Stimulated activated CD8-positive, alpha-beta memory T cell treated with anti-CD3 and anti-CD28 coated beads, Interleukin-2, amount 100 ng/mL, for 1 hour (primary cell): Measurements from ENCODE around the gene DCLK1.

Source experiments
- DNase-seq, 2 donors: peaks; one replicate each; pipeline ENCODE4 v3.0.0-alpha.2; 2020; ENCODE audit warnings: low read depth in 2 of 2

DCLK1 gene

GRCh38 chr13:35947315-35947714, 183.9 kb downstream of the DCLK1 start:
- DNase-seq, result no peak

- no peak for DNase-seq
Observed at GRCh38 chr13:35945368-35945767, 185.8 kb downstream of the DCLK1 start.

GRCh38 chr13:35941374-35941773, 189.8 kb downstream of the DCLK1 start:
- DNase-seq, result no peak

- no peak for DNase-seq
Observed at GRCh38 chr13:35940734-35941133, 190.4 kb downstream of the DCLK1 start.

DNA sequence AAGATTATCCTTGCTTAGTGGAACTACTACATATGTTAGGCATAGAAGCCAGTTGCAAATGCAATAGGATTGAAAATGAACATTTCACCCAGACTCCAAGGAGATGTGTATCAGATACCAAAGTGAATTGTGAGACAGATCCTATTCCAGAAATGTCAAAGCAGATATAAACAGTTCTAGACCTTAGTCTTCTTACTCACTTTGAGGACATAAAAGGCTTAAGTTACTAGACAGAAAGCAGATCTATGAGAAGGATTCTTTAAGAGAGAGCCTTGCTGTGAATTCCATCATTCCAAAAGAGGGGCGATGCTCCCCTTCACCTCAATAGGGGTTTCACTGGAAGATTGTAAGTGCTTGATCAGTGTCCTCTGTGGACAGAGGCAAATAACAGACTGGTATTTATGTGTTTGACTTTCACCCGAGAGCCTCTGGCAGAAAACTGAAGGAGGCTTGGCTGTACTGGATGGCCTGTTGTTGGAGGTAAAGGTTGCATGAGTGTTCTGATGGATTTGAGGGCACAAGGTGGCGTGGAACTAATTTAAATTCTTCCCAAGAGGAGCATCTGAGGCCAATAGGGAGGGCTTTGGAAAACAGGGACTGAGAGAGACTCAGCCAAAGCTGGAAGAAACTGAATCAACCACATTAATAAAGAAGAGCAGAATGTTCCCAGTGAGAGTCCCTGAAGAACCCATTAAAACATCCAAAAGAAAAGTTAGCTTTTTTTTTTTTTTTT, 194.8 kb downstream of the DCLK1 start:
- no peak for DNase-seq

DNA sequence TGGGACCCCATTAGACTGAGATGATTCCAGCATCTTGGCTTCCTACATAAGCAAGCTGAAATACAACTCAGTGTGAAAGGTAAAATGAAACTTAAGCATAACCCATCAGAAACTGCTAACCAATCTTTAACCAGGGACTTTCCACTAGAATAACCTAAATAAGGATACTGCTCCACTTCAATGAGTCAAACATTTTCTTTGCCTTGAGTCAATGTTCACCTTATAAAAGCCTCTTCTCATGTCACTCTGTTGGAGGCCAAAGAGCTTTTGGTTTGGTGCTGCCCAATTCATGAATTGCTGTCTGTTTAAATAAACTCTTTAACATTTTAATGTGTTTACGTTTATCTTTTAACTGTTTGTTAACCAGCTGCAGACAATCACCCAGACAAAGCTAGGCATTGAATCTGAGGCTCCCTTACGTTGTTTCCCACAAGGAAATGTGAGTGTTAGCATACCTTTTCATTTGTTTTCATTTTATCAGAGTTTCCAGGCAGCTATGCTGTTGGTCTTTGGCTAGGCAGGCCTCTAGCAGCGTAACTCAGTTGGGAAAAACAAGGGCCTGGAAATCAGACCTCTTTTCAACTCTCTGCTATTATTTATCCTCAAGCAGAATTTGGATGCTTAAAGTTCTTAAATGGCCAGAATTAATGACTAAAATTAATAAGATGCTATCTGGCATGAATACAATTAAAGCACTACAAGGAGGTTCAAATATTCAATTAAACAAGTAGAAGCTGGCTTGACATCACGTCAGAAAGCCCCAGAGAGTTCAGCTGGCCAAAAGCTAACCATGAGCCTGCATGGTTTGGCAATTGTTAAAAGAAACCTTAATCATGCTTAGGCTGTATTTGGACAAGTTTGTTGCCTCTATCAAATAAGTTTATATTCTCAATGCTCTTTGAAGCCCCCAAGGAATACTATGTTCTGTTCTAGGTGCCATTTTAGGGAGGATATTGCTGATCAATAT, 200.2 kb downstream of the DCLK1 start:
- DNase-seq, result no peak

GRCh38 chr13:35927567-35928021, 203.6 kb downstream of the DCLK1 start:
- DNase-seq, result no peak

GRCh38 chr13:35926859-35927530, 204.2 kb downstream of the DCLK1 start:
- no peak for DNase-seq

DNA sequence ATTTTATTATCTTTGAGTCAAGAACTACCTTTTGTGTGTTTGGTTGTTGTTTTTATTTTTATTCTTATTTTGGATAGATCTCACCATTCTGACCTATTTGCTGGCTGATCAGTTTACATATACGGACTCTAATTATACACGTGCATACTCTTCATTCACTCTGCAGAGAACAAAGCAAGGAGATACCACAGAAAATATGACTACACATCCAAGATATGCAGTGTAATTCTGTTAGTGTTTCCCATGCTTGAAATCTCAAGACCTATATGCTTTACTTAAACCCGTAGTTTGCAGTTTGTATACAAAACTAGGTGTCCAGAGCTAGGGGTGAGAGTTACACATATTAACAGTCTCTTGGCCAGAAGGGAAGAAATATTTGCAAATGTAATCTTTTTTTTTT, 205.5 kb downstream of the DCLK1 start:
- DNase-seq, result no peak

GRCh38 chr13:35923347-35923746, 207.8 kb downstream of the DCLK1 start:
- no peak for DNase-seq

DNA sequence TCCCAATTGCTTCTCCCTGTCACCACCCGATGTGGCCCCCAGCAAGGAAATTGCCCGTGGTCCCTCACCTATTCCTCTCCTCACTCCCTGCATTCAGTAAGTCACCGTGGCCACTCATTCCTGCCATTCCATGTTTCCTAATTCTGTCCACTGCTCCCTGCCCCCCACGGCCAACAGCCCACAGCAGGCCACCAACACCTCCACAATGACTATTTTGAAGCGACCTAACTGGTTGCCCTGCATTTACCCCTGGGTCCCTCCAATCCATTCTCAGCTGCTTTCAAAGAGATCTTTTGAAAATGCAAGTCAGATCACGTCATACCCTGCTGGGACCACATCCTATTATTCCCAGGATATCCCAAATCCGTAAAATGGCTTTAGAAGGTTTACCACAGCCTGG, 210.4 kb downstream of the DCLK1 start:
- no peak for DNase-seq

- no peak for DNase-seq
Observed at GRCh38 chr13:35917942-35918645, 213.1 kb downstream of the DCLK1 start.

GRCh38 chr13:35917252-35917941, 213.8 kb downstream of the DCLK1 start:
- DNase-seq, result no peak

DNA sequence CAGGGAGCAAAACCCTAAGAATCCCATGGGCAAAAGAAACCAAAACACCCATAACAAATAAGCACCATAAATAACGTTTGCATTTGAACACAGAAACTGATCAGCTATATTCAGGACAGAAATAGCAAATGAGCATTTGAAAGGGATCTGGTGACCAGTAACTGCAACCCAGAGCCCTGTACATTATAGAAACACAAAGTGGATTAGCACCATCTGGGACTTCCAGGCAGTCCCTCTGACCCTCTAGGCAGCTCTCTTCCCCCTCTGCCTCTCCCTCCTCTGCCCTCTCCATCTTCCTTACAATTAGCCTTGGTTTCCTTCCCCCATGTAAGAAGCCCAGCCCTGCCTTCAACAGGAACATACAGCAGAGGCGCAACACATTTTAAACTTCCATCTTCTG, 215.0 kb downstream of the DCLK1 start:
- DNase-seq, result no peak

DNA sequence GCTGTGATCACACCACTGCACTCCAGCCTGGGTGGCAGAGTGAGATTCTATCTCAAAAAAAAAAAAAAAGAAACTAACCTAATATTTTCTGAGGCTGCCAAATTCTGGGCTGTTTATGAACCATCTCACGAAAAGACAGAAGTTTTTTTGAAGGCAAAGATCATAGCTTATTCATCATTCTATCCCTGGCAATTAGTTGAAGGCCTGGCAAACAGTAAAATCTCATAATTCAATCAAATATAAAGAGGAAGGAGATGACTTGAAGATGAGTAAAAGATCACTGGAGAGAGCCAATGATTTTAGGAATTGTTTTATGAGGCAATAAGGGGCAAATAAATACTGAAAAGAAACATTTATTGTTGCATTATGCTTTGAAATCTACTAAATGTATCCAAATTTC, 216.5 kb downstream of the DCLK1 start:
- DNase-seq, result no peak

- no peak for DNase-seq
Observed at GRCh38 chr13:35912841-35913240, 218.3 kb downstream of the DCLK1 start.

- no peak for DNase-seq
Observed at GRCh38 chr13:35909837-35910540, 221.2 kb downstream of the DCLK1 start.

DNA sequence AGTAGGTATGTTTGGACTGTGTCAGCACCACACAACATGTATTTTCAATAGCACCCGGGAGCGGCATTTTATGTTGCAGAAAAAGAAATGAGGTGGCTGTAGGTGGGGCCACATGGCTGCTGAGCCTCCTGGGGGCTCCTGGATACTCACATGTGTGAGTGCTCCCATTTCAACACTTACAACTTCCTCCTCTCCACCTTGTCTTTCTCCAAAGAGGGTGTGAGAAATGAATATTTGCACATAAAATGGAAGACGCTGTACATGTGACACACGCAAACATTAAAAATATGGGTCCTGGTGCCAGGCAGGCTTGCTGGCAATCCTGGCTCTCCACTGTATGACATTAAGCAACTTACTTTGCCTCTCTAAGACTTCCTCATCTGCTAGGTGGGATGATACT, 222.1 kb downstream of the DCLK1 start:
- DNase-seq, result no peak

- DNase-seq, result no peak
Observed at GRCh38 chr13:35908226-35908625, 223.0 kb downstream of the DCLK1 start.

DNA sequence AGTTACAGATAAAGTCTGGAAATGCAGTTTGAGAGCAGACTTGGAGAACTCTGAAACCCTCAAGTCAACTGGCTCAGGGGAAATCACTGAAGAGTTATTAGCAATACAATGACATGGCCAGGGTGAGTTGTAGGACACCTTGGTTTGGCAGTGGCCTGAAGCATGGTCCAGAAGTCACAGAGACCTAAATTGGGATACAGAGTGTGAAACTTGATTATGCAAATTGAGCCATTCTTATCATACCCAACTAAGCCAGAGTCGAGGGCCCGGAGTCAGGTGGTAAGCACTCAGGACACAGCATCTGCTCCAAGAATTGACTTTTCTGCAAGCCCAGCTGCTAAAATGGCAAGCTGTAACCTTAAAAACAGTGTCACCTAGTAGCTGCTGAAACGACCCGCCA, 224.5 kb downstream of the DCLK1 start:
- DNase-seq, result no peak
